Fibroblast of lung (primary cell): Measurements from ENCODE around the gene PHF14.

ENCODE experiments used
- CTCF ChIP-seq, 2 donors: IDR thresholded peaks in 1 of 2; conservative IDR thresholded peaks in 1 of 2; 1 replicate in 1 of 2; 2 replicates in 1 of 2; pipeline ENCODE4 v1.5.1; 2011 to 2012; ENCODE audit warnings: low read length in 2 of 2, control low read depth in 1 of 2, inconsistent platforms in 1 of 2, low read depth in 1 of 2, mild to moderate bottlenecking in 1 of 2
- EZH2 ChIP-seq: IDR thresholded peaks from 2 replicates; pipeline ENCODE4 v1.5.1; 2012; ENCODE audit warnings: low read length, control low read depth, mild to moderate bottlenecking; ENCODE audit errors: missing control alignments

DNA sequence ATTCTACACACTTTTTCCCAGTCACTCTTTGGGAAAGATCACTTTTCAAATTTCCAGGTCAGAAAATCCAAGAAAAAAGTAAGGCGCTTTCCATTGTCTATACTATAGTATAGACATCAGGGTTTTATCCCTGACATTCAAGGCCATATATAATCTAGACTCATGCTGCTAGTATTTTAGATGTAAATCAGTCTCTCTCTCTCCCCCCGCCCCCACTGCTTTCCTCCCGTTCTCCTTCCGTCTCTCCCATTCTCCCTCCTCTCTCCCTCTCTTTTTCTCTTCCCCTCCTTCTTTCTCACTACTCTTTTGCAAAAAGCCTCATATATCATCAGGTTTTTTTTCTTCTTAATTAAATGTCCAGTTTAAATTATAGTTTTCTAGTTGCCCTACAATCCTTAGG is 154.8 kb downstream of the PHF14 start:
- TF ChIP-seq CTCF (conservative IDR thresholded peaks at IDR 0.05 in 1 of 2, IDR thresholded peaks at IDR 0.05 in 1 of 2; ENCODE audit: low read depth in 1 of 2, low read length in 2 of 2) (no peak), EZH2 (no peak)
